H9 (cell line): ENCODE data around the gene ASCC3. TPM values are rescaled to one million over a fixed set of nuclear protein-coding genes. Genes with fewer than 3 reads are reported as not detected.
A peak's percentile ranks its signal among the peaks of the same experiment; 100 is the strongest.

Source experiments
- DNase-seq: peaks from one replicate; pipeline ENCODE4 v3.0.0-alpha.2; 2017
- H2AFZ ChIP-seq: one replicate; pipeline ENCODE4 v1.6.1; 2013; ENCODE audit warnings: mild to moderate bottlenecking, low read length, control low read depth, moderate library complexity
- H2AK5ac ChIP-seq: 2 replicates; pipeline ENCODE4 v1.6.1; 2013; ENCODE audit warnings: low read length, control low read depth, mixed read lengths; ENCODE audit not compliant: insufficient read length
- H2BK120ac ChIP-seq: one replicate; pipeline ENCODE4 v1.6.1; 2013; ENCODE audit warnings: low read depth, mild to moderate bottlenecking, low read length, control low read depth, inconsistent platforms; ENCODE audit not compliant: poor library complexity, severe bottlenecking
- H2BK12ac ChIP-seq: 2 replicates; pipeline ENCODE4 v1.6.1; 2013; ENCODE audit warnings: low read length, control low read depth, mixed read lengths, low read depth; ENCODE audit not compliant: insufficient read length
- H2BK15ac ChIP-seq: 2 replicates; pipeline ENCODE4 v1.6.1; 2013; ENCODE audit warnings: low read depth, low read length, control low read depth
- H2BK20ac ChIP-seq: one replicate; pipeline ENCODE4 v1.6.1; 2013; ENCODE audit warnings: low read depth, mild to moderate bottlenecking, low read length, control low read depth, inconsistent platforms; ENCODE audit not compliant: poor library complexity, severe bottlenecking
- H2BK5ac ChIP-seq: 2 replicates; pipeline ENCODE4 v1.6.1; 2013; ENCODE audit warnings: low read length, control low read depth, mixed read lengths; ENCODE audit not compliant: insufficient read length
- H3K14ac ChIP-seq: 2 replicates; pipeline ENCODE4 v1.6.1; 2013; ENCODE audit warnings: low read length, control low read depth; ENCODE audit not compliant: insufficient read depth
- H3K18ac ChIP-seq: 2 replicates; pipeline ENCODE4 v1.6.1; 2013; ENCODE audit warnings: low read depth, mild to moderate bottlenecking, mixed read lengths, low read length, control low read depth; ENCODE audit not compliant: insufficient read length
- H3K23ac ChIP-seq: 2 replicates; pipeline ENCODE4 v1.6.1; 2013; ENCODE audit warnings: low read length, control low read depth, mixed read lengths, low read depth; ENCODE audit not compliant: insufficient read length
- H3K23me2 ChIP-seq: 2 replicates; pipeline ENCODE4 v1.6.1; 2013; ENCODE audit warnings: low read depth, mild to moderate bottlenecking, mixed read lengths, low read length, control low read depth; ENCODE audit not compliant: insufficient read length, poor library complexity, severe bottlenecking
- H3K27ac ChIP-seq: 2 replicates; pipeline ENCODE4 v1.5.1; 2013; ENCODE audit warnings: low read length, control low read depth, mixed read lengths, low read depth; ENCODE audit not compliant: insufficient read length
- H3K27me3 ChIP-seq: 2 replicates; pipeline ENCODE4 v1.6.1; 2013; ENCODE audit warnings: low read length, control low read depth, inconsistent platforms; ENCODE audit not compliant: insufficient read depth
- H3K4ac ChIP-seq: 2 replicates; pipeline ENCODE4 v1.6.1; 2013; ENCODE audit warnings: low read depth, mild to moderate bottlenecking, control low read depth, inconsistent platforms, low read length, moderate library complexity
- H3K4me1 ChIP-seq: 2 replicates; pipeline ENCODE4 v1.6.1; 2013; ENCODE audit warnings: low read length, control low read depth, inconsistent platforms; ENCODE audit not compliant: insufficient read depth
- H3K4me2 ChIP-seq: 2 replicates; pipeline ENCODE4 v1.6.1; 2013; ENCODE audit warnings: low read length, control low read depth, mixed read lengths; ENCODE audit not compliant: insufficient read length, insufficient read depth
- H3K56ac ChIP-seq: 2 replicates; pipeline ENCODE4 v1.6.1; 2013; ENCODE audit warnings: low read depth, mild to moderate bottlenecking, mixed read lengths, low read length, control low read depth; ENCODE audit not compliant: insufficient read length
- H3K79me1 ChIP-seq: 2 replicates; pipeline ENCODE4 v1.6.1; 2013; ENCODE audit warnings: low read depth, mild to moderate bottlenecking, moderate library complexity, low read length, control low read depth, inconsistent platforms; ENCODE audit not compliant: insufficient read depth, poor library complexity, severe bottlenecking
- H3K79me2 ChIP-seq: 2 replicates; pipeline ENCODE4 v1.6.1; 2013; ENCODE audit warnings: low read length, control low read depth, inconsistent platforms; ENCODE audit not compliant: insufficient read depth
- H3K9ac ChIP-seq: 2 replicates; pipeline ENCODE4 v1.6.1; 2013; ENCODE audit warnings: low read length, control low read depth, mixed read lengths; ENCODE audit not compliant: insufficient read length; ENCODE audit errors: extremely low read depth
- H3K9me3 ChIP-seq: one replicate; pipeline ENCODE4 v1.6.1; 2013; ENCODE audit warnings: low read depth, low read length, inconsistent platforms; ENCODE audit not compliant: control insufficient read depth
- H3T11ph ChIP-seq: one replicate; pipeline ENCODE4 v1.6.1; 2013; ENCODE audit warnings: mild to moderate bottlenecking, low read length, control low read depth, inconsistent platforms
- H4K20me1 ChIP-seq: one replicate; pipeline ENCODE4 v1.6.1; 2013; ENCODE audit not compliant: control insufficient read depth, insufficient read length, insufficient read depth
- H4K5ac ChIP-seq: 2 replicates; pipeline ENCODE4 v1.6.1; 2013; ENCODE audit warnings: low read depth, mild to moderate bottlenecking, mixed read lengths, low read length, control low read depth; ENCODE audit not compliant: insufficient read length
- H4K8ac ChIP-seq: replicated peaks from 2 replicates; pipeline ENCODE4 v1.6.1; 2013; ENCODE audit warnings: low read length, control low read depth, mixed read lengths, low read depth; ENCODE audit not compliant: insufficient read length
- H4K91ac ChIP-seq: 2 replicates; pipeline ENCODE4 v1.6.1; 2013; ENCODE audit warnings: low read depth, mild to moderate bottlenecking, moderate library complexity, mixed read lengths, low read length, control low read depth; ENCODE audit not compliant: insufficient read length
- H3K27ac Mint-ChIP-seq, 3 experiments: 2 replicates in 2 of 3; 3 replicates in 1 of 3; pipeline ENCODE4 v1.8.0; 2020 to 2021; ENCODE audit warnings: mixed read lengths in 3 of 3, mild to moderate bottlenecking in 1 of 3, moderate library complexity in 1 of 3
- H3K27me3 Mint-ChIP-seq: 2 replicates; pipeline ENCODE4 v1.8.0; 2021; ENCODE audit warnings: low read depth, mild to moderate bottlenecking, moderate library complexity, mixed read lengths
- H3K36me3 Mint-ChIP-seq, 3 experiments: 2 replicates in 2 of 3; 3 replicates in 1 of 3; pipeline ENCODE4 v1.8.0; 2020 to 2021; ENCODE audit warnings: low read depth in 3 of 3, mixed read lengths in 3 of 3; ENCODE audit not compliant: insufficient read depth in 1 of 3
- H3K4me1 Mint-ChIP-seq, 2 experiments: 2 replicates each; pipeline ENCODE4 v1.8.0; 2020; ENCODE audit warnings: mixed read lengths in 2 of 2
- H3K4me3 Mint-ChIP-seq, 2 experiments: 2 replicates in 1 of 2; 3 replicates in 1 of 2; pipeline ENCODE4 v1.8.0; 2020 to 2021; ENCODE audit warnings: mild to moderate bottlenecking in 2 of 2, mixed read lengths in 2 of 2, moderate library complexity in 1 of 2
- H3K9me3 Mint-ChIP-seq, 2 experiments: 2 replicates in 1 of 2; 3 replicates in 1 of 2; pipeline ENCODE4 v1.8.0; 2020; ENCODE audit warnings: mild to moderate bottlenecking in 2 of 2, mixed read lengths in 2 of 2, moderate library complexity in 1 of 2
- CTCF ChIP-seq: fragments of 200-600 bp; sonication (generic); conservative IDR thresholded peaks from 3 replicates; pipeline ENCODE4 v1.8.0; 2021; ENCODE audit warnings: antibody characterized with exemption, mild to moderate bottlenecking
- WGBS: extraction: QIAGEN DNeasy Blood & Tissue Kit; methylation state at CpG from one replicate; pipeline ENCODE4 v1.1.7; 2013; ENCODE audit warnings: missing lambda C conversion rate, low lambda C conversion rate, mixed read lengths; ENCODE audit not compliant: insufficient read length; ENCODE audit errors: extremely low coverage; 5-methylcytosine and 5-hydroxymethylcytosine counted together
- total RNA-seq: library from RNA; stranded (reverse); gene quantifications from 2 replicates; pipeline ENCODE4 v1.2.1, GENCODE V29; 2021

The ASCC3 gene
- total RNA-seq, 1 experiment from 2014 or later, result 63.8 TPM

- peak; percentile 75 for DNase-seq
- Histone ChIP-seq H2BK120ac (no peak overlapping the region), H2BK15ac (no peak overlapping the region), H2BK20ac (no peak overlapping the region), H3K14ac (no peak overlapping the region), H3T11ph (no peak overlapping the region), H2BK12ac (no peak overlapping the region), H2BK5ac (no peak overlapping the region), H3K23me2 (no peaks in the 10 kb centered on the region), H3K56ac (no peak overlapping the region), H4K8ac (no peak overlapping the region), H3K79me1 (no peaks in the 10 kb centered on the region), H3K27ac (peak overlapping the region; percentile 47), H4K20me1 (no peaks in the 10 kb centered on the region), H3K4ac (no peak overlapping the region), H3K9ac (no peak overlapping the region), H2AK5ac (no peak overlapping the region), H2AFZ (no peak overlapping the region), H3K18ac (no peak overlapping the region), H3K4me1 (peaks cover 2% of the 10 kb centered on the region; the same call in 1 of the 2 replicates), H3K23ac (no peak overlapping the region), H4K5ac (no peak overlapping the region), H3K79me2 (no peaks in the 10 kb centered on the region), H3K4me2 (peak overlapping the region; percentile 20), H4K91ac (no peak overlapping the region), H3K27me3 (no peaks in the 10 kb centered on the region), H3K9me3 (no peaks in the 10 kb centered on the region)
- Mint-ChIP-seq H3K27ac (peak overlapping the region in 2 of 3 experiments; percentile 84 to 92), H3K27me3 (no peaks in the 10 kb centered on the region), H3K9me3 (peaks cover 11 to 13% of the 10 kb centered on the region in 2 experiments; a peak in 4 of 5 replicates), H3K36me3 (peaks cover 3 to 11% (median 7%) of the 10 kb centered on the region in 3 experiments; a peak in 4 of 7 replicates), H3K4me1 (peaks cover 15 to 17% of the 10 kb centered on the region in 2 experiments), H3K4me3 (peak overlapping the region in 1 of 2 experiments; percentile 28; a peak in 1 of 5 replicates)
- WGBS, result no CpG with 5 or more reads among the region's 3 CpGs
- TF ChIP-seq CTCF, result no peak
Observed at GRCh38 chr6:100892116-100892515, 11.0 kb upstream of the ASCC3 start.
